NCI-H1930 (cell line): Measurements from ENCODE around the gene GIMAP5.

ENCODE experiments used
- DNase-seq, 2 experiments: peaks; one replicate each; lab custom pipeline; 2025; lab: John Stamatoyannopoulos, UW

GIMAP5 gene

GRCh38 chr7:150735596-150736358 is 1.4 kb upstream of the GIMAP5 start:
- DNase-seq: no peak

GRCh38 chr7:150736864-150737263 is 354 bp upstream of the GIMAP5 start:
- no peak for DNase-seq

- no peak for DNase-seq
These were observed 874 bp downstream of the GIMAP5 start for GRCh38 chr7:150738092-150738491.

- DNase-seq: no peak
These were observed 1.4 kb downstream of the GIMAP5 start for GRCh38 chr7:150738591-150739001.

GRCh38 chr7:150739033-150739432 is 1.8 kb downstream of the GIMAP5 start:
- no peak for DNase-seq

- no peak for DNase-seq
These were observed 2.8 kb downstream of the GIMAP5 start for GRCh38 chr7:150740053-150740452.

- DNase-seq: no peak
These were observed 5.2 kb downstream of the GIMAP5 start for GRCh38 chr7:150742286-150742968.

- no peak for DNase-seq
These were observed 6.9 kb downstream of the GIMAP5 start for GRCh38 chr7:150744041-150744656.

GRCh38 chr7:150745086-150745485 is 7.9 kb downstream of the GIMAP5 start:
- DNase-seq: no peak

GRCh38 chr7:150745876-150746275 is 8.7 kb downstream of the GIMAP5 start:
- no peak for DNase-seq

- DNase-seq: no peak
These were observed 9.7 kb downstream of the GIMAP5 start for GRCh38 chr7:150746921-150747320.

- no peak for DNase-seq
These were observed 11.2 kb downstream of the GIMAP5 start for GRCh38 chr7:150748376-150748775.

GRCh38 chr7:150751702-150752101 is 14.5 kb downstream of the GIMAP5 start:
- DNase-seq: no peak

GRCh38 chr7:150753239-150753638 is 16.0 kb downstream of the GIMAP5 start:
- DNase-seq: no peak

- DNase-seq: peak in 1 of 2 experiments; percentile 5
These were observed 16.8 kb downstream of the GIMAP5 start for GRCh38 chr7:150753826-150754603.

GRCh38 chr7:150754951-150755350 is 17.7 kb downstream of the GIMAP5 start:
- no peak for DNase-seq

GRCh38 chr7:150755473-150756099 is 18.4 kb downstream of the GIMAP5 start:
- DNase-seq: no peak

- DNase-seq: no peak
These were observed 18.9 kb downstream of the GIMAP5 start for GRCh38 chr7:150756166-150756565.

GRCh38 chr7:150756858-150757257 is 19.6 kb downstream of the GIMAP5 start:
- DNase-seq: no peak

- DNase-seq: no peak
These were observed 22.3 kb downstream of the GIMAP5 start for GRCh38 chr7:150759479-150759878.

GRCh38 chr7:150766334-150766709 is 29.1 kb downstream of the GIMAP5 start:
- no peak for DNase-seq

GRCh38 chr7:150769768-150770167 is 32.5 kb downstream of the GIMAP5 start:
- no peak for DNase-seq
